ENCODE data around the gene TCF21.

DNA sequence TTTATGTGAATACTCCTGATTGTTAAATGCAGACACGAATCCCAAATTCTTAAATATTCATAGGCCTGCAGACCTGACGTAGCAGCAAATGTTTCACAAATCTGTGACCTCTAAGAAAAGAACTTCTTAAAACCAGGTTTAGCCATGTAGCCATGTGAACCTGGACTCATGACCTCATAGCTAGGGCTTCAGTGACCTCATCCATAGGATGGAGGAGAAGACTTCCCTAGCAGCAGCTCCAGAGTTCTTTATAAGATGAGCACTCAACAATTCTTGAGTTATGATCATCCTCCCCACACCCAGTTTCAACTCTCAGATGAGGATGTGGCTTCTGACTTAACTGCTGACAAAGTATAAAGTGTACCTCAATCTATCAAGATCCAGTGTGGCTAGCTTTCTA is 45.8 kb upstream of the TCF21 start:
- TF ChIP-seq, protein P1, sequence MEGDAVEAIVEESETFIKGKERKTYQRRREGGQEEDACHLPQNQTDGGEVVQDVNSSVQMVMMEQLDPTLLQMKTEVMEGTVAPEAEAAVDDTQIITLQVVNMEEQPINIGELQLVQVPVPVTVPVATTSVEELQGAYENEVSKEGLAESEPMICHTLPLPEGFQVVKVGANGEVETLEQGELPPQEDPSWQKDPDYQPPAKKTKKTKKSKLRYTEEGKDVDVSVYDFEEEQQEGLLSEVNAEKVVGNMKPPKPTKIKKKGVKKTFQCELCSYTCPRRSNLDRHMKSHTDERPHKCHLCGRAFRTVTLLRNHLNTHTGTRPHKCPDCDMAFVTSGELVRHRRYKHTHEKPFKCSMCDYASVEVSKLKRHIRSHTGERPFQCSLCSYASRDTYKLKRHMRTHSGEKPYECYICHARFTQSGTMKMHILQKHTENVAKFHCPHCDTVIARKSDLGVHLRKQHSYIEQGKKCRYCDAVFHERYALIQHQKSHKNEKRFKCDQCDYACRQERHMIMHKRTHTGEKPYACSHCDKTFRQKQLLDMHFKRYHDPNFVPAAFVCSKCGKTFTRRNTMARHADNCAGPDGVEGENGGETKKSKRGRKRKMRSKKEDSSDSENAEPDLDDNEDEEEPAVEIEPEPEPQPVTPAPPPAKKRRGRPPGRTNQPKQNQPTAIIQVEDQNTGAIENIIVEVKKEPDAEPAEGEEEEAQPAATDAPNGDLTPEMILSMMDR (IDR thresholded peaks at IDR 0.05; ENCODE audit: poor library complexity, severe bottlenecking) = no peak
- no peak for TF ChIP-seq POLR2AphosphoS5 (IDR thresholded peaks at IDR 0.05)
- no peak for TF ChIP-seq SMC3 (conservative IDR thresholded peaks at IDR 0.05; ENCODE audit: poor library complexity)
- no peak for TF ChIP-seq EZH2 (IDR thresholded peaks at IDR 0.05; ENCODE audit: borderline replicate concordance, insufficient read depth, low read length, poor library complexity, severe bottlenecking)
- TF ChIP-seq MXI1 (conservative IDR thresholded peaks at IDR 0.05; ENCODE audit: poor library complexity, severe bottlenecking) = no peak
- TF ChIP-seq RAD21 (conservative IDR thresholded peaks at IDR 0.05) = no peak
